ENCODE results near the gene IFT122. TPM values are rescaled to one million over a fixed set of nuclear protein-coding genes. Genes with fewer than 3 reads are reported as not detected.
"Not testable (repeated sequence)": the region's sequence is repeated elsewhere in the genome, so short reads cannot be mapped to it uniquely, and the experiment has no call there.

Gene IFT122
- total RNA-seq, 1 experiment from 2014 or later = 30.0 TPM

DNA sequence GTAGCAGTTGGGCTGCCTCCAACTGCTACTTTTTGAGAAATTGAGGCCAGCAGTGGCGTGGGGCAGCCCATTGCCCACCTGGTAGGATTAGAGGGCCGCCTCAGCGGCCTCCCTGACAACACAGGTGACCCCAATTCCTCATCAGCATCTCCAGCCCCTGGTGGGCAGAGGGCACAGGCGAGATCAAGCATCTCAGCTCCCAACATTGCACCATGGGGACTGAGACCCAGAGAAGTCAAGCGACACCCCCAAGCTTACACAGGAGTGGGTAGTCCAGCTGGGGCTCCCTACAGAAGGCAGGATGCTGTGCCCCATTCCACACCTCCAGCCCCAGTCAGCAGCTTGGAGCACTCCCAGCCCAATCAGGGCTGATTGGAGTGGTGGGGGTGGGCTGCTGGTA, 102.7 kb downstream of the IFT122 start:
- ChIA-PET POLR2A (no interaction called here), CTCF (no interaction called here)
- no peaks in the 10 kb centered on the region for H3K4me1 ChIP-seq
- H3K9me3 Mint-ChIP-seq (ENCODE audit: unreplicated experiment) = no peaks in the 10 kb centered on the region
- DNase-seq = no peak
- H3K36me3 ChIP-seq (ENCODE audit: control insufficient read depth, insufficient read depth, low read length) = no peaks in the 10 kb centered on the region
- no peak overlapping the region for H3K4me3 Mint-ChIP-seq (ENCODE audit: unreplicated experiment)
- no peak overlapping the region for H3K27ac Mint-ChIP-seq (ENCODE audit: unreplicated experiment)
- no peaks in the 10 kb centered on the region for H3K27me3 ChIP-seq (replicated peaks; ENCODE audit: control insufficient read depth, insufficient read depth, low read length)
- H3K9me3 ChIP-seq = no peaks in the 10 kb centered on the region
- no peaks in the 10 kb centered on the region for H3K27me3 Mint-ChIP-seq (ENCODE audit: insufficient read depth, unreplicated experiment)
- no TSS peak for BruUV-seq (replicated peaks)
- TF ChIP-seq, protein P1, sequence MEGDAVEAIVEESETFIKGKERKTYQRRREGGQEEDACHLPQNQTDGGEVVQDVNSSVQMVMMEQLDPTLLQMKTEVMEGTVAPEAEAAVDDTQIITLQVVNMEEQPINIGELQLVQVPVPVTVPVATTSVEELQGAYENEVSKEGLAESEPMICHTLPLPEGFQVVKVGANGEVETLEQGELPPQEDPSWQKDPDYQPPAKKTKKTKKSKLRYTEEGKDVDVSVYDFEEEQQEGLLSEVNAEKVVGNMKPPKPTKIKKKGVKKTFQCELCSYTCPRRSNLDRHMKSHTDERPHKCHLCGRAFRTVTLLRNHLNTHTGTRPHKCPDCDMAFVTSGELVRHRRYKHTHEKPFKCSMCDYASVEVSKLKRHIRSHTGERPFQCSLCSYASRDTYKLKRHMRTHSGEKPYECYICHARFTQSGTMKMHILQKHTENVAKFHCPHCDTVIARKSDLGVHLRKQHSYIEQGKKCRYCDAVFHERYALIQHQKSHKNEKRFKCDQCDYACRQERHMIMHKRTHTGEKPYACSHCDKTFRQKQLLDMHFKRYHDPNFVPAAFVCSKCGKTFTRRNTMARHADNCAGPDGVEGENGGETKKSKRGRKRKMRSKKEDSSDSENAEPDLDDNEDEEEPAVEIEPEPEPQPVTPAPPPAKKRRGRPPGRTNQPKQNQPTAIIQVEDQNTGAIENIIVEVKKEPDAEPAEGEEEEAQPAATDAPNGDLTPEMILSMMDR (IDR thresholded peaks at IDR 0.05; ENCODE audit: insufficient read depth in 1 of 2, low read depth in 1 of 2, low read length in 1 of 2, severe bottlenecking in 1 of 2, unreplicated experiment in 1 of 2) = no peak
- H3K4me3 ChIP-seq (ENCODE audit: low read depth, low read length) = no peak overlapping the region
- H3K36me3 Mint-ChIP-seq (ENCODE audit: insufficient read depth, unreplicated experiment) = no peaks in the 10 kb centered on the region
- intact Hi-C loops (cut with micrococcal nuclease; ENCODE audit: unreplicated experiment) = loop anchor here (5.0 kb wide), 1 partner anchor 50 kb away; no protein-coding TSS in a partner anchor
- peaks cover 6% of the 10 kb centered on the region for H3K4me1 Mint-ChIP-seq (ENCODE audit: low read depth, unreplicated experiment)

DNA sequence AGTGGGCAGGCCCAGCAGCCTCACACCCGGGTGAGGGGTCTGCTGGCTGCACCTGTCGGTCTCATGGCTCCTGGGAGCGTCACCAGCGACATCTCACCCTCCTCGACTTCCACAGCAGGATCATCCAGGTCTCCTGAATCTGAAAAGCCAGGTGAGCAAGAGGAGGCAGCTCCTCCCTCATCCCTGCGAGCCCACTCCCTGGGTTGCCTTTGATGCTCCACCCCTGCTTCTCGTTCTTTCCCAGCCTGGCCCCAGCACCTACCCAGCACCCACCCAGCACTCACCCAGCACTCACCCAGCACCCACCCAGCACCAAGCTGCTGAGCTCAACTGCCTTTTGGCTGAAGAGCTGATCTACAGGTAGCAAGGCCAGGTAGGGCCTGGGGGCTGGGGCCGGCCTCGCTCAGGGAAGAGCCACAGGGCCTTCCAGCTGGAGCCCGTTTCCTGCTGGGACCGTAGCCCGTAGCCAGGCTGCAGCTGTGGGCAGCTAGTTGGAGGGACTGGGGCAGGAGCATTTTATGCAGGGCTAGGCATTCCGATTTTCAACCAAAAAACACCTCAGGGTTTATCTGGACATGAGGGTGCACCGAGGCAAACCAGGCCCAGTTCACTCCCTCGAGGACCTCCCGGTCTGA, 103.2 kb downstream of the IFT122 start, which contains the start of gene H1-8:
Gene H1-8 (plus strand): TSS at position 20 of the 635 bp plus-strand sequence. CDS start 44 bp downstream, at position 64.
- no peak within 1 kb of the TSS for H3K4me3 Mint-ChIP-seq (ENCODE audit: unreplicated experiment)
- DNase-seq = no peak
- Histone ChIP-seq H3K27me3 (replicated peaks; ENCODE audit: control insufficient read depth, insufficient read depth, low read length) (no peaks in the 10 kb centered on the region), H3K4me1 (no peaks in the 10 kb centered on the region), H3K9me3 (no peaks in the 10 kb centered on the region), H3K4me3 (ENCODE audit: low read depth, low read length) (no peak within 1 kb of the TSS), H3K36me3 (ENCODE audit: control insufficient read depth, insufficient read depth, low read length) (no peaks in the 10 kb centered on the region)
- no peaks in the 10 kb centered on the region for H3K27me3 Mint-ChIP-seq (ENCODE audit: insufficient read depth, unreplicated experiment)
- BruUV-seq (replicated peaks) = no TSS peak
- no peak within 1 kb of the TSS for H3K27ac Mint-ChIP-seq (ENCODE audit: unreplicated experiment)
- no peaks in the 10 kb centered on the region for H3K36me3 Mint-ChIP-seq (ENCODE audit: insufficient read depth, unreplicated experiment)
- intact Hi-C loops (cut with micrococcal nuclease; ENCODE audit: unreplicated experiment) = loop anchor here (5.0 kb wide), 1 partner anchor 51 kb away; no protein-coding TSS in a partner anchor
- no peaks in the 10 kb centered on the region for H3K9me3 Mint-ChIP-seq (ENCODE audit: unreplicated experiment)
- peaks cover 6% of the 10 kb centered on the region for H3K4me1 Mint-ChIP-seq (ENCODE audit: low read depth, unreplicated experiment)
- ChIA-PET CTCF (no interaction called here), POLR2A (no interaction called here)
- TF ChIP-seq, protein P1 (IDR thresholded peaks at IDR 0.05; ENCODE audit: insufficient read depth in 1 of 2, low read depth in 1 of 2, low read length in 1 of 2, severe bottlenecking in 1 of 2, unreplicated experiment in 1 of 2) = no peak

DNA sequence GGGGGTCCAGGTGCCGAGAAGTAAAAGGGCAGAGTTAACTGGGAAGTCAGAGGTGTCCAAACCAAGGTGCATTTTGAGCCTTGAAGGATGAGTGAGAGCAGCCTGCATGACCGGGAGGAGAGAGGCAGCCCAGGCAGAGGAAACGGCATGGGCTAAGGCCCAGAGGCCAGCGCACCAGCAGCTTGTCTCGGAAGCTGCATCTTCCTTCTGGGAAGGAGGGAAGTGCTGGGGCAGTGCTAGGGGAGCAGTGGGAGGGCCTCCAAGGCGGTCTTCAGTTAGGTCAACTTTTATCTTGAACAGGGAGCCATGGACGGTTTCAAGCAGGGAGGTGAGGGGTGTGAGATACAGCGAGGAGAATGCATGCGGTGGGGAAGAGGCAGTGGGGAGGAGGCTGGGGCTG, 104.0 kb downstream of the IFT122 start:
- intact Hi-C loops (cut with micrococcal nuclease; ENCODE audit: unreplicated experiment) = loop anchor here (5.0 kb wide), 1 partner anchor 52 kb away; no protein-coding TSS in a partner anchor
- BruUV-seq (replicated peaks) = no TSS peak
- no peak overlapping the region for H3K4me3 ChIP-seq (ENCODE audit: low read depth, low read length)
- no peak overlapping the region for H3K4me3 Mint-ChIP-seq (ENCODE audit: unreplicated experiment)
- peaks cover 6% of the 10 kb centered on the region for H3K4me1 Mint-ChIP-seq (ENCODE audit: low read depth, unreplicated experiment)
- no peaks in the 10 kb centered on the region for H3K4me1 ChIP-seq
- ChIA-PET POLR2A (no interaction called here), CTCF (no interaction called here)
- no peaks in the 10 kb centered on the region for H3K36me3 Mint-ChIP-seq (ENCODE audit: insufficient read depth, unreplicated experiment)
- H3K9me3 Mint-ChIP-seq (ENCODE audit: unreplicated experiment) = no peaks in the 10 kb centered on the region
- H3K36me3 ChIP-seq (ENCODE audit: control insufficient read depth, insufficient read depth, low read length) = no peaks in the 10 kb centered on the region
- DNase-seq = no peak
- H3K27ac Mint-ChIP-seq (ENCODE audit: unreplicated experiment) = no peak overlapping the region
- H3K27me3 ChIP-seq (replicated peaks; ENCODE audit: control insufficient read depth, insufficient read depth, low read length) = no peaks in the 10 kb centered on the region
- TF ChIP-seq, protein P1 (IDR thresholded peaks at IDR 0.05; ENCODE audit: insufficient read depth in 1 of 2, low read depth in 1 of 2, low read length in 1 of 2, severe bottlenecking in 1 of 2, unreplicated experiment in 1 of 2) = no peak
- H3K27me3 Mint-ChIP-seq (ENCODE audit: insufficient read depth, unreplicated experiment) = no peaks in the 10 kb centered on the region
- H3K9me3 ChIP-seq = no peaks in the 10 kb centered on the region

DNA sequence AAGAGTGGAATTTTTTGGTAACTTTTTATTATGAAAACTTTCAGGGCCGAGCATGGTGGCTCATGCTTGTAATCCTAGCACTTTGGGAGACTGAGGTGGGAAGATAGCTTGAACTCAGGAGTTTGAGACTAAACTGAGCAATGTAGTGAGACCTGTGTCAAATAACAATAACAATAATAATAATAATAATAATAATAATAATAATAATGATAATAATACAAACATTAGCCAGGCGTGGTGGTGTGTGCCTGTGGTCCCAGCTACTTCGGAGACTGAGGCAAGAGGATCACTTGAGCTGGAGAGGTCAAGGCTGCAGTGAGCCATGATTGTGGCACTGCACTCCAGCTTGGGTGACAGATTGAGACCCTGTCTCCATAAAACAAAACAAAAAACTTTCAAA, 105.9 kb downstream of the IFT122 start:
- BruUV-seq (replicated peaks); H3K27ac Mint-ChIP-seq (ENCODE audit: unreplicated experiment); H3K9me3 Mint-ChIP-seq (ENCODE audit: unreplicated experiment); H3K36me3 ChIP-seq (ENCODE audit: control insufficient read depth, insufficient read depth, low read length); intact Hi-C loops (cut with micrococcal nuclease; ENCODE audit: unreplicated experiment); H3K4me3 Mint-ChIP-seq (ENCODE audit: unreplicated experiment); DNase-seq; H3K4me3 ChIP-seq (ENCODE audit: low read depth, low read length); H3K4me1 ChIP-seq; CTCF ChIA-PET; H3K4me1 Mint-ChIP-seq (ENCODE audit: low read depth, unreplicated experiment); H3K27me3 ChIP-seq (replicated peaks; ENCODE audit: control insufficient read depth, insufficient read depth, low read length); H3K9me3 ChIP-seq; H3K27me3 Mint-ChIP-seq (ENCODE audit: insufficient read depth, unreplicated experiment); H3K36me3 Mint-ChIP-seq (ENCODE audit: insufficient read depth, unreplicated experiment): not testable (repeated sequence)
- POLR2A ChIA-PET = interaction anchor here (0.6 kb wide), 1 partner anchor 67 kb away, joined by 19 read pairs; no protein-coding TSS in a partner anchor
